Sigmoid colon (tissue), 4 donors: Measurements from ENCODE around the gene LGR5.

ENCODE experiments used
- CTCF ChIP-seq, 4 experiments: fragments of 450-650 bp in 3 of 4; fragments of 200-600 bp in 1 of 4; IDR thresholded peaks; one replicate each; pipeline ENCODE4 v1.5.1; 2016 to 2019; ENCODE audit warnings: antibody characterized with exemption in 4 of 4, mild to moderate bottlenecking in 3 of 4, moderate library complexity in 2 of 4
- EP300 ChIP-seq, 4 donors: sonication (generic); formaldehyde crosslinking; IDR thresholded peaks; one replicate each; pipeline ENCODE4 v1.6.1; 2017; ENCODE audit warnings: antibody characterized with exemption in 4 of 4
- POLR2A ChIP-seq, 2 donors: fragments of 450-650 bp; IDR thresholded peaks; one replicate each; pipeline ENCODE4 v1.6.1; 2016; ENCODE audit warnings: antibody characterized with exemption in 2 of 2, mild to moderate bottlenecking in 2 of 2, moderate library complexity in 2 of 2
- POLR2AphosphoS5 ChIP-seq, 4 donors: sonication (generic); formaldehyde crosslinking; IDR thresholded peaks; one replicate each; pipeline ENCODE4 v1.6.1; 2017; ENCODE audit warnings: antibody characterized with exemption in 4 of 4

GRCh38 chr12:71410844-71411243 lies 28.8 kb upstream of the LGR5 start:
- no peak for TF ChIP-seq EP300 (IDR thresholded peaks at IDR 0.05)
- TF ChIP-seq POLR2A (IDR thresholded peaks at IDR 0.05) = no peak
- TF ChIP-seq CTCF (IDR thresholded peaks at IDR 0.05) = no peak
- no peak for TF ChIP-seq POLR2AphosphoS5 (IDR thresholded peaks at IDR 0.05)
